Spleen (tissue), 11 donors: ENCODE data around the gene HOXB6. TPM values are rescaled to one million over a fixed set of nuclear protein-coding genes. Genes with fewer than 3 reads are reported as not detected.

Experiments used
- DNase-seq: peaks from one replicate; pipeline ENCODE4 v3.0.0-alpha.2; 2020
- H3K27ac ChIP-seq, 8 donors: fragments of 200-600 bp; sonication (generic) in 7 of 8; 1 replicate in 4 of 8; 2 replicates in 4 of 8; pipeline versions ENCODE4 v1.5.0 to v1.8.0; 2016 to 2021; ENCODE audit warnings: inconsistent platforms in 4 of 8, mild to moderate bottlenecking in 4 of 8, moderate library complexity in 1 of 8
- H3K27me3 ChIP-seq, 7 donors: fragments of 200-600 bp; sonication (generic) in 6 of 7; replicated peaks in 1 of 7; 1 replicate in 4 of 7; 2 replicates in 3 of 7; pipeline versions ENCODE4 v1.5.0 to v1.8.0; 2016 to 2021; ENCODE audit warnings: inconsistent platforms in 3 of 7, mild to moderate bottlenecking in 1 of 7
- H3K36me3 ChIP-seq, 6 donors: fragments of 200-600 bp; sonication (generic) in 5 of 6; 1 replicate in 4 of 6; 2 replicates in 2 of 6; pipeline versions ENCODE4 v1.5.0 to v1.8.0; 2016 to 2021; ENCODE audit warnings: inconsistent platforms in 2 of 6
- H3K4me1 ChIP-seq, 6 donors: fragments of 200-600 bp; sonication (generic) in 5 of 6; 1 replicate in 3 of 6; 2 replicates in 3 of 6; pipeline versions ENCODE4 v1.5.0 to v1.8.0; 2016 to 2021; ENCODE audit warnings: inconsistent platforms in 3 of 6
- H3K4me3 ChIP-seq, 8 donors: fragments of 200-600 bp; sonication (generic) in 7 of 8; 1 replicate in 4 of 8; 2 replicates in 4 of 8; pipeline versions ENCODE4 v1.5.0 to v1.8.0; 2016 to 2021; ENCODE audit warnings: inconsistent platforms in 4 of 8, mild to moderate bottlenecking in 4 of 8, moderate library complexity in 2 of 8
- H3K9me3 ChIP-seq, 8 donors: fragments of 200-600 bp; sonication (generic) in 7 of 8; 1 replicate in 4 of 8; 2 replicates in 4 of 8; pipeline versions ENCODE4 v1.5.0 to v1.8.0; 2016 to 2021; ENCODE audit warnings: inconsistent platforms in 4 of 8
- POLR2A ChIP-seq, 3 donors: fragments of 450-650 bp; IDR thresholded peaks; one replicate each; pipeline ENCODE4 v1.5.1; 2017; ENCODE audit warnings: antibody characterized with exemption in 3 of 3, mild to moderate bottlenecking in 1 of 3
- POLR2AphosphoS5 ChIP-seq, 3 donors: sonication (generic); formaldehyde crosslinking; IDR thresholded peaks; one replicate each; pipeline ENCODE4 v1.5.1; 2017; ENCODE audit warnings: antibody characterized with exemption in 3 of 3
- WGBS, 5 donors: extraction: QIAGEN DNeasy Blood & Tissue Kit in 3 of 5; methylation state at CpG; one replicate each; pipeline versions ENCODE4 v1.1.5 to v1.1.7; 2013 to 2018; 5-methylcytosine and 5-hydroxymethylcytosine counted together
- intact Hi-C: fragments of 100-400 bp; cut with DNase I; formaldehyde crosslinking; loops from one replicate; pipeline ENCODE4 v1.15.0; 2023; ENCODE audit warnings: low total_unique reads
- polyA plus RNA-seq, 3 donors: library from polyadenylated mRNA; stranded (reverse); fragments of 200-250 nt; gene quantifications; one replicate each; pipeline ENCODE4 v1.2.1, GENCODE V29; 2013
- total RNA-seq, 7 donors: library from RNA; depleted of rRNA in 3 of 7; stranded (reverse); fragments of >200 nt in 3 of 7; fragmentation: NEBNext Ultra II Directional in 4 of 7; extraction: Animal tissue kit (Norgen Biotek cat#: 25700) in 4 of 7; gene quantifications; one replicate each; pipeline versions ENCODE4 v1.1.0 to v1.2.1, GENCODE V29; 2016 to 2021
- TF ChIP-seq, protein P1 (sequence below), 11 experiments: fragments of 200-600 bp in 7 of 11; fragments of 450-650 bp in 4 of 11; sonication (generic) in 4 of 11; IDR thresholded peaks in 8 of 11; conservative IDR thresholded peaks in 3 of 11; 1 replicate in 7 of 11; 2 replicates in 4 of 11; pipeline versions ENCODE4 v1.4.0 to v1.8.0; 2016 to 2021; ENCODE audit warnings: antibody characterized with exemption in 11 of 11, inconsistent platforms in 4 of 11, mild to moderate bottlenecking in 1 of 11
- donor health status: healthy with polysubstance abuse.
- donor health status: DM: no; HTN: no; CAD: no; lungs with moderate emphysema.
- donor health status: DM: no; HTN: no; CAD: no.
- donor health status: Bipolar disorder and iron deficiency.
- donor health status: healthy.
- donor health status: DM: no; HTN: no; CAD: no.
- donor health status: DM: yes; HTN: yes; CAD: no.

HOXB6 gene
- total and polyA plus RNA-seq, 10 donors = 1.2 to 4.5 (median 2.9) TPM

DNA sequence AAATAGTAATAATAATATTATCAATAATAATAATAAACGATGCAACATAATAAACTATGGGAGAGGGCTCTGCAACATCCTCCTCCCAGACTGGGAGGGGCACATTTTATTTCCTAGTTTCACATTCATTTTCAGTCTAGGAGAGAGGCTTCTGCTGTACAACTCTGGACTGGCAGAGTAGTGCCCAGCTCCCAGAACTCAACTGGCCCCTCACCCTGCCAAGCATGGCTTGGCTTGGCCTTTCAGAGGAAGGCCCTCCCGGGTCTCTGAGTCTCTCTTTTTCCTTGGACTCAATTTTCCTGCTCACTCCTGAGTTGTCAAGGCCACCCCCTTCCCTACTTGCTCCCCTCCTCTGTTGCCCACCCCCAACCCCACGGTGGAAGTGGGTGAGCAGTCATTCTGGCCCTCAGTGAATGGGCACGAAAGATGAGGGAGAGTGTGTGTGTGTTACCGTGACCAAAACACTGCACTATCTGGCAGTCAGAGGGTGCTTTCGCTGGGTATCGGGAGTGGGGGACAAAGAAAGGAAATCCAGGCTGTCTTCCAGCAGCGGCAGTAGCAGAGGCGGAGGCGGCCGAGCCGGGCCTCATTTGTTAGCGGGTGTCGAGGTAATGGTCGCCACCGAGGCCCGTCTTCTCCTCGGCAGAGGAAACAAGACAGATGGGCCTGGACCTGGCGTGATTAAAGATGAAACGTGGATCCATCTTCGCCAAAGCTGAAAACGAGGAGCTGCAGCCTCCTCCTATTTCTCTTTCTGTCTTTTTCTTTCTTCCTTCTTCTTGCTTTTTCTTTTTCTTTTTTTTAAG, 28.9 kb downstream of the HOXB6 start:
- TF ChIP-seq, protein P1, sequence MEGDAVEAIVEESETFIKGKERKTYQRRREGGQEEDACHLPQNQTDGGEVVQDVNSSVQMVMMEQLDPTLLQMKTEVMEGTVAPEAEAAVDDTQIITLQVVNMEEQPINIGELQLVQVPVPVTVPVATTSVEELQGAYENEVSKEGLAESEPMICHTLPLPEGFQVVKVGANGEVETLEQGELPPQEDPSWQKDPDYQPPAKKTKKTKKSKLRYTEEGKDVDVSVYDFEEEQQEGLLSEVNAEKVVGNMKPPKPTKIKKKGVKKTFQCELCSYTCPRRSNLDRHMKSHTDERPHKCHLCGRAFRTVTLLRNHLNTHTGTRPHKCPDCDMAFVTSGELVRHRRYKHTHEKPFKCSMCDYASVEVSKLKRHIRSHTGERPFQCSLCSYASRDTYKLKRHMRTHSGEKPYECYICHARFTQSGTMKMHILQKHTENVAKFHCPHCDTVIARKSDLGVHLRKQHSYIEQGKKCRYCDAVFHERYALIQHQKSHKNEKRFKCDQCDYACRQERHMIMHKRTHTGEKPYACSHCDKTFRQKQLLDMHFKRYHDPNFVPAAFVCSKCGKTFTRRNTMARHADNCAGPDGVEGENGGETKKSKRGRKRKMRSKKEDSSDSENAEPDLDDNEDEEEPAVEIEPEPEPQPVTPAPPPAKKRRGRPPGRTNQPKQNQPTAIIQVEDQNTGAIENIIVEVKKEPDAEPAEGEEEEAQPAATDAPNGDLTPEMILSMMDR (IDR thresholded peaks at IDR 0.05 in 8 of 11, conservative IDR thresholded peaks at IDR 0.05 in 3 of 11) = no peak
- TF ChIP-seq POLR2AphosphoS5 (IDR thresholded peaks at IDR 0.05) = peak in 2 of 3 donors; percentile 9 to 34
- Histone ChIP-seq H3K4me3 (peak overlapping the region in 3 of 8 donors; percentile 55 to 85 (median 70)), H3K27me3 (peaks cover 0 to 61% (median 41%) of the 10 kb centered on the region in 7 donors), H3K27ac (peak overlapping the region; percentile 23 to 89 (median 81)), H3K36me3 (no peaks in the 10 kb centered on the region), H3K4me1 (peaks cover 5 to 65% (median 40%) of the 10 kb centered on the region in 6 donors), H3K9me3 (no peaks in the 10 kb centered on the region)
- WGBS, 5 donors = 48 to 65% (median 61%) methylated on average over 22 of the region's 22 CpGs
- DNase-seq = no peak
- intact Hi-C loops = no loop called here

- intact Hi-C loops = no loop called here
- Histone ChIP-seq H3K27me3 (peaks cover 0 to 61% (median 34%) of the 10 kb centered on the region in 7 donors), H3K9me3 (no peaks in the 10 kb centered on the region), H3K36me3 (no peaks in the 10 kb centered on the region), H3K4me3 (peak overlapping the region in 1 of 8 donors; percentile 85), H3K4me1 (peaks cover 5 to 58% (median 40%) of the 10 kb centered on the region in 6 donors), H3K27ac (peak overlapping the region in 7 of 8 donors; percentile 58 to 89 (median 83))
- TF ChIP-seq POLR2A (IDR thresholded peaks at IDR 0.05) = no peak
- TF ChIP-seq, protein P1 (IDR thresholded peaks at IDR 0.05 in 8 of 11, conservative IDR thresholded peaks at IDR 0.05 in 3 of 11) = no peak
- no peak for TF ChIP-seq POLR2AphosphoS5 (IDR thresholded peaks at IDR 0.05)
- no peak for DNase-seq
- WGBS, 5 donors = 66 to 84% (median 74%) methylated on average over 7 of the region's 7 CpGs
Measured at GRCh38 chr17:48575066-48575582, 29.7 kb downstream of the HOXB6 start.

DNA sequence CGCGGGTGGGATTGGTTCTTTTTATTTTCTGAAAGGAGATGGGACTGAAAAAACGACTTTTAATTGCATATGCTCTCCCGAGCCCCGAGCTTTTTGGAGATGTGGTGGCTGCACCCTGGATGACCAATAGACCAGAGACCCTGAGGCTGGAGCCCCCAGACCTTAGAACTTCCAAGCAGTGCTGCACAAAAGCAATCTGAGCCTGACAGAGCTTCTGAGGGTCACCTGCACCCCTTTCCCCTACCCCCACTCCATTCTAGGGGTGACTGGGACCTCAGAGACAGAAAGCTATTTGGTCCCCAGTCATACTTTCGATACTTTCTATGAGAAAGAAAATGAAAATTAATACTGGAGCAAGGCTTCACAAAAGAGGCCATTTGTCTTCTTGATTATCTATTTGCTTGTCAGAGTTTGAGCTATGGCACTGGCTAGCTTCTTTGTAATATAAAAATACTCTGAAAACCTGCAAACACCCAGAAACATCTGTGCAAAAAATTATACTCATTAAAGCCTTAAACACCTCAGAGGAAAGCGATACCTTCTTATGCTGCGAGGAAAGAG, 30.2 kb downstream of the HOXB6 start:
- H3K27me3 ChIP-seq = peaks cover 0 to 61% (median 28%) of the 10 kb centered on the region in 7 donors
- intact Hi-C loops = no loop called here
- DNase-seq = no peak
- no peaks in the 10 kb centered on the region for H3K9me3 ChIP-seq
- peak overlapping the region in 7 of 8 donors; percentile 58 to 89 (median 83) for H3K27ac ChIP-seq
- peak overlapping the region in 2 of 8 donors; percentile 7 to 8 for H3K4me3 ChIP-seq
- H3K36me3 ChIP-seq = no peaks in the 10 kb centered on the region
- TF ChIP-seq POLR2A (IDR thresholded peaks at IDR 0.05) = no peak
- TF ChIP-seq POLR2AphosphoS5 (IDR thresholded peaks at IDR 0.05) = no peak
- TF ChIP-seq, protein P1 (IDR thresholded peaks at IDR 0.05 in 8 of 11, conservative IDR thresholded peaks at IDR 0.05 in 3 of 11) = no peak
- peaks cover 5 to 53% (median 35%) of the 10 kb centered on the region in 6 donors for H3K4me1 ChIP-seq
- 70 to 83% (median 78%) methylated on average over 8 of the region's 8 CpGs for WGBS, 5 donors
